Activated CD4-positive, alpha-beta T cell treated with anti-CD3 and anti-CD28 coated beads for 36 hours (primary cell): ENCODE data around the gene C13orf46. TPM values are rescaled to one million over a fixed set of nuclear protein-coding genes. Genes with fewer than 3 reads are reported as not detected.

Experiments used
- ATAC-seq: fragments of 200-7000 bp; cut with Tn5 transposase; one replicate; pipeline ENCODE4 v1.10.0; 2021; ENCODE audit warnings: mild to moderate bottlenecking, moderate library complexity
- CTCF ChIA-PET: fragments of 350-600 bp; sonication (Branson Sonifier 250); formaldehyde crosslinking; loops from one replicate; lab custom pipeline; 2021; ENCODE audit warnings: antibody characterized with exemption; lab: Charles Lee
- POLR2A ChIA-PET: fragments of 350-600 bp; sonication (Branson Sonifier 250); formaldehyde crosslinking; loops from one replicate; lab custom pipeline; 2021; ENCODE audit warnings: antibody characterized with exemption, inconsistent platforms; lab: Charles Lee
- DNase-seq: peaks from one replicate; pipeline ENCODE4 v3.0.0-alpha.2; 2020
- H3K27ac Mint-ChIP-seq: one replicate; pipeline ENCODE4 v1.8.0; 2021; ENCODE audit warnings: mixed read lengths
- H3K27me3 Mint-ChIP-seq: one replicate; pipeline ENCODE4 v1.8.0; 2021; ENCODE audit warnings: mixed read lengths
- H3K36me3 Mint-ChIP-seq: one replicate; pipeline ENCODE4 v1.8.0; 2021; ENCODE audit warnings: low read depth, mixed read lengths
- H3K4me1 Mint-ChIP-seq: one replicate; pipeline ENCODE4 v1.8.0; 2021; ENCODE audit warnings: mixed read lengths
- H3K4me3 Mint-ChIP-seq: one replicate; pipeline ENCODE4 v1.8.0; 2021; ENCODE audit warnings: mild to moderate bottlenecking, moderate library complexity, mixed read lengths
- H3K9me3 Mint-ChIP-seq: one replicate; pipeline ENCODE4 v1.8.0; 2021; ENCODE audit warnings: low read depth, mixed read lengths
- intact Hi-C, 2 experiments: fragments of 100-400 bp; cut with DNase I in 1 of 2; cut with micrococcal nuclease in 1 of 2; formaldehyde crosslinking; loops; one replicate each; pipeline versions ENCODE4 v1.14.2 to v1.15.1; 2022 to 2024; cut with DNase I, micrococcal nuclease
- total RNA-seq, 2 experiments: library from RNA; stranded (reverse); gene quantifications; one replicate each; pipeline ENCODE4 v1.2.3, GENCODE V29; 2021

The C13orf46 gene
- total RNA-seq, 2 experiments from 2014 or later = 1.6 to 2.2 TPM

- ATAC-seq (no peak), DNase-seq (no peak)
- no peak overlapping the region for H3K27ac Mint-ChIP-seq
- H3K4me3 Mint-ChIP-seq = no peak overlapping the region
- H3K4me1 Mint-ChIP-seq = peaks cover 11% of the 10 kb centered on the region
- intact Hi-C loops = no loop called here
- CTCF ChIA-PET = no interaction called here
- no peaks in the 10 kb centered on the region for H3K9me3 Mint-ChIP-seq
- peaks cover 4% of the 10 kb centered on the region for H3K27me3 Mint-ChIP-seq
- POLR2A ChIA-PET = no interaction called here
- no peaks in the 10 kb centered on the region for H3K36me3 Mint-ChIP-seq
Observed at GRCh38 chr13:113928685-113929627, 44.9 kb downstream of the C13orf46 start.

DNA sequence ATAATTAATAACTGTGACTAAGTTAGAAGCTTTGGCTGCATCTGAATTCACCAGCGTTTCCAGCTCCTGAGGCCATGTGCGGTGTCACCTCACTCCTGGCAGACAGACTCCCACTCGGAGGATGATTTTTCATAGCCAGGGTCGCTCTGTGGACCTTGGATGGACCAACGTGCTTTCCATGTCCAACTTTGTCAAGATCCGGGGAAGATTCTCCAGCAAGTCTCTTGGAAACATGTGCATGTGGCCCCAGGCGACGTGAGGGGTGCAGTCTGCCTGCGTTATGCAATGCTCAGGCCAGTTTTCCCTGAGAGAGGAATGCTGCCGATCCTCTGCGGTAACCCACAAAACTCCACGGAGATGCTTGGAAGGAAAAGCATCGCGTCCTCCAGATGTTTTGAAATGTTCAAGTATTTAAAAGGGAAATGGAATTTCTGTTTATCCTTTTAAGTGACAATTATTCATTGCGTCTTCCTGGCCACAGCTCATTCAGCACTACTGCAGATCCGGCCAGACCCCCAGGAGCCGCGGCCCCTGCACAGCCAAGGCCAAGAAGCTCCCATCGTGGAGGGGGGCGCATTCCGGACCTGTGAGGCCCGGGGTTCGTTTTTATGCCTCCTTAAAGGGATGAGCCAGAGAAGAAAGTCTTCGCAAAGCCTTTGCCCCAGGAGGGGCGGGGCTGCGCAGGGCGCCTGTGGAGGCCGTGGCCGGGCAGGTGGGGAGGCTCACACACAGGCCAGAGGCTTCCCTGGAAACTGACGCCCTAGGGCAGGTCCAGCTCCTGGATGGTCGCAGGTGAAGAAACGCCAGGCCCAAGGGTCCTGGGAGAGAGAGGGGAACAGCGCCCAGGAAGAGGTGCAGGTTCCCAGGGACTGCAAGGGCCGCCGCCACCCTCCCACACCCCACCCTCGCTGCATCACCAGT, 46.0 kb downstream of the C13orf46 start:
- POLR2A ChIA-PET = no interaction called here
- ATAC-seq = no peak
- no peaks in the 10 kb centered on the region for H3K9me3 Mint-ChIP-seq

GRCh38 chr13:113926951-113927660, 46.8 kb downstream of the C13orf46 start:
- no peak for ATAC-seq
- H3K36me3 Mint-ChIP-seq = no peaks in the 10 kb centered on the region

More for the DNA sequence above, 46.0 kb downstream of the C13orf46 start:
- intact Hi-C loops = no loop called here
- Mint-ChIP-seq H3K36me3 (no peaks in the 10 kb centered on the region), H3K4me1 (peaks cover 11% of the 10 kb centered on the region), H3K4me3 (no peak overlapping the region), H3K27ac (no peak overlapping the region), H3K27me3 (peaks cover 4% of the 10 kb centered on the region)
- CTCF ChIA-PET = no interaction called here
- DNase-seq = no peak

DNA sequence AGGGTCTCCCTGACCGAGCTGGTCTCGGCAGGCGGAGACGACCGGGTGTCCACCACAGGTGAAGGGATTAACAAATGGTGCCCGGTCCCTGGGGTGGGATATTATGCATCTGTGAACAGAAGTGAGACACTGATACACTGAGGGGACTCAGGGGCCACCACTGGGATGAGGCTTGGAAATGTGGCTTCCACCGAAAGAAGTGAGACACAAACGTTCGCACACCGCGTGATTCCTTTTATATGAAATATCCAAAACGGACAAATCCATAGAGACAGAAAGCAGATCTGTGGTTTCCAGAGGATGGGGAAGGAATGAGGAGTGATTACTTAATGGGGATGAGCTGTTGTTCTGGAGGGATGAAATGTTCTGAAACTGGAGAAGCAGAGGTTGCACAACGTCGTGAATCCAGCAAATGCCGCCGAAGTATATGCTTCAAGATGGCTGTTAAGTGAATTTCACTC, 47.5 kb downstream of the C13orf46 start:
- intact Hi-C loops = no loop called here
- Mint-ChIP-seq H3K9me3 (peaks cover 10% of the 10 kb centered on the region), H3K27ac (no peak overlapping the region), H3K27me3 (peaks cover 7% of the 10 kb centered on the region), H3K36me3 (no peaks in the 10 kb centered on the region), H3K4me1 (peaks cover 5% of the 10 kb centered on the region), H3K4me3 (no peak overlapping the region)
- ChIA-PET CTCF (interaction anchor here (0.8 kb wide), 1 partner anchor 300 kb away, joined by 3 read pairs; no protein-coding TSS in a partner anchor), POLR2A (no interaction called here)
- DNase-seq (no peak), ATAC-seq (no peak)

More at GRCh38 chr13:113926951-113927660, 46.8 kb downstream of the C13orf46 start:
- Mint-ChIP-seq H3K4me1 (peaks cover 11% of the 10 kb centered on the region), H3K27me3 (peaks cover 4% of the 10 kb centered on the region), H3K27ac (no peak overlapping the region), H3K9me3 (peaks cover 2% of the 10 kb centered on the region), H3K4me3 (no peak overlapping the region)
- intact Hi-C loops = no loop called here
- ChIA-PET CTCF (interaction anchor here (0.8 kb wide), 1 partner anchor 299 kb away, joined by 3 read pairs; no protein-coding TSS in a partner anchor), POLR2A (no interaction called here)
- no peak for DNase-seq

GRCh38 chr13:113924184-113924901, 49.5 kb downstream of the C13orf46 start:
- no peak overlapping the region for H3K4me3 Mint-ChIP-seq
- H3K27ac Mint-ChIP-seq = no peak overlapping the region
- H3K9me3 Mint-ChIP-seq = peaks cover 12% of the 10 kb centered on the region
- no peak for ATAC-seq
- no peak for DNase-seq
- no peaks in the 10 kb centered on the region for H3K36me3 Mint-ChIP-seq
- intact Hi-C loops = no loop called here
- POLR2A ChIA-PET = no interaction called here
- no peaks in the 10 kb centered on the region for H3K4me1 Mint-ChIP-seq
- peaks cover 10% of the 10 kb centered on the region for H3K27me3 Mint-ChIP-seq
- CTCF ChIA-PET = interaction anchor here (0.7 kb wide), 1 partner anchor 12 kb away, joined by 3 read pairs; no protein-coding TSS in a partner anchor

DNA sequence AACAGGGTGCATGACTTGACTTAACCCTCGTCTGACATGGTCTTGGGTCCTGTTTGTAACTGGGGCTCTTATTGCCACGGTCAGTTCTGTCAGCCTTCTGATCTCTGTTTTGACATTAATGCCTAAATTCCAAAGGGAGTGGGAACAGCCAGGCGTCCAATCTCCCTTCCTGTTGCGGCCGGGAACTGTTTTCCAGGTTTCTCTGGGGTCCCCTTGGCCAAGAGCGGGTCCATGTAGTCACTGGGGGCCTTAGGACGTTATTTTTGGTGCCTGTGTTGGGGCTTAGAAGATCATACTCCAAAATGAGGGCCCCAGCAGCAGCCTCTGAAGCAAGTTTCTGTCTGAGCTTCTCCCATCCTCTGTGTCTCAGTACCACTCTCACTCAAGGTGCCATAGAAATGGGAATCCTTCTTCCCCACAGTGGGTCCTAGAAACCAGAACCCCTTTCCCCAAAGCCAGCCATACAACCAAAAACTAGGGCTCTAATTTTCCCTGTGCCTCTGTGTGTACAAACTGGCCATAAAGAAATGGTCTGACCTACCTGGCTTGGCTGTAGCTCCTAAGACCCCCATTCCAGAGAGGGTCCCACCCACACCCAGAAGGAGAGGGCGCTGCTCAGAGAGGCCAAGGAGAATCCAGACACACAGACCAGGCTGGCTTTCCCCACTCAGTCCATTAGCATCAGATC, 50.4 kb downstream of the C13orf46 start:
- no peaks in the 10 kb centered on the region for H3K36me3 Mint-ChIP-seq
- DNase-seq (no peak), ATAC-seq (no peak)
- no peaks in the 10 kb centered on the region for H3K4me1 Mint-ChIP-seq
- no peak overlapping the region for H3K27ac Mint-ChIP-seq
- intact Hi-C loops = no loop called here
- H3K9me3 Mint-ChIP-seq = peaks cover 12% of the 10 kb centered on the region
- POLR2A ChIA-PET = no interaction called here
- H3K4me3 Mint-ChIP-seq = no peak overlapping the region
- peaks cover 10% of the 10 kb centered on the region for H3K27me3 Mint-ChIP-seq
- CTCF ChIA-PET = no interaction called here

GRCh38 chr13:113922412-113923118, 51.3 kb downstream of the C13orf46 start:
- Mint-ChIP-seq H3K27me3 (peaks cover 12% of the 10 kb centered on the region), H3K36me3 (no peaks in the 10 kb centered on the region), H3K4me1 (no peaks in the 10 kb centered on the region), H3K9me3 (peaks cover 12% of the 10 kb centered on the region), H3K4me3 (no peak overlapping the region), H3K27ac (no peak overlapping the region)
- ChIA-PET POLR2A (no interaction called here), CTCF (no interaction called here)
- DNase-seq (no peak), ATAC-seq (no peak)
- intact Hi-C loops = no loop called here

DNA sequence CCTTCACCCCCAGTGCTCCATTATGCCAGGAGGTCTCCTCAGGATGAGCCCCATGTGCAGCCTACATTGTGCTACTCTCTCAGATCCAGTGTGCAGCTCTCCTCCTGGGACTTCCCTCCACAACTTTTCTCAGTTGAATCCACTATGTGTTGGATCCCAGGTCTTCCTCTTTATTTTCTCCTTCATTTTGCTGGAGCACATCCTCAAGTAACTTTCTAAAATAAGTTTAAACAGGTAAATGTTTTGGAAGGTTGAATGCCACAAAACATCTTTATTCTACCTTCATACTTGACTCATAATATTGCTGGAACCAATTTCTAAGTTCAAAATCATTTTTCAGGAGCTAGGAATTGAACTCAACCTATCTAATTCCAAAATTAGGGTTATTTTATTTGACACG, 52.1 kb downstream of the C13orf46 start:
- H3K27ac Mint-ChIP-seq = no peak overlapping the region
- CTCF ChIA-PET = no interaction called here
- no peak overlapping the region for H3K4me3 Mint-ChIP-seq
- no peak for ATAC-seq
- no peaks in the 10 kb centered on the region for H3K36me3 Mint-ChIP-seq
- POLR2A ChIA-PET = no interaction called here
- no peak for DNase-seq
- H3K9me3 Mint-ChIP-seq = peaks cover 12% of the 10 kb centered on the region
- peaks cover 12% of the 10 kb centered on the region for H3K27me3 Mint-ChIP-seq
- H3K4me1 Mint-ChIP-seq = no peaks in the 10 kb centered on the region
- intact Hi-C loops = no loop called here

- no peaks in the 10 kb centered on the region for H3K4me1 Mint-ChIP-seq
- POLR2A ChIA-PET = no interaction called here
- H3K9me3 Mint-ChIP-seq = peaks cover 12% of the 10 kb centered on the region
- no peak for ATAC-seq
- peaks cover 19% of the 10 kb centered on the region for H3K27me3 Mint-ChIP-seq
- no peaks in the 10 kb centered on the region for H3K36me3 Mint-ChIP-seq
- no peak for DNase-seq
- no peak overlapping the region for H3K27ac Mint-ChIP-seq
- H3K4me3 Mint-ChIP-seq = no peak overlapping the region
- intact Hi-C loops = no loop called here
- CTCF ChIA-PET = interaction anchor here (0.8 kb wide), 1 partner anchor 104 kb away, joined by 3 read pairs; no protein-coding TSS in a partner anchor
Observed at GRCh38 chr13:113920606-113921286, 53.1 kb downstream of the C13orf46 start.
